ENCODE measurements around the gene PPP1R10. TPM values are rescaled to one million over a fixed set of nuclear protein-coding genes. Genes with fewer than 3 reads are reported as not detected.

Gene PPP1R10
- total RNA-seq, 1 donor from 2014 or later, result 69.1 TPM

- Mint-ChIP-seq H3K4me3 (ENCODE audit: unreplicated experiment) (peak overlapping the region; percentile 88), H3K36me3 (ENCODE audit: low read depth, unreplicated experiment) (peaks cover 34% of the 10 kb centered on the region), H3K27ac (ENCODE audit: unreplicated experiment) (peak overlapping the region; percentile 80), H3K9me3 (ENCODE audit: unreplicated experiment) (no peaks in the 10 kb centered on the region), H3K4me1 (ENCODE audit: low read depth, unreplicated experiment) (peaks cover 8% of the 10 kb centered on the region), H3K27me3 (ENCODE audit: low read depth, unreplicated experiment) (no peaks in the 10 kb centered on the region)
- Histone ChIP-seq H3K79me2 (ENCODE audit: insufficient read depth, low read length) (peaks cover 15% of the 10 kb centered on the region), H3K36me3 (ENCODE audit: insufficient read depth, low read length) (peaks cover 18% of the 10 kb centered on the region), H2AFZ (ENCODE audit: low read depth, low read length) (peak overlapping the region; percentile 91), H3K27ac (ENCODE audit: low read depth, low read length) (peak overlapping the region; percentile 70), H3K4me2 (ENCODE audit: low read length) (peak overlapping the region; percentile 84), H4K20me1 (ENCODE audit: insufficient read depth, low read length) (peaks cover 3% of the 10 kb centered on the region), H3K27me3 (ENCODE audit: insufficient read depth, low read length) (no peaks in the 10 kb centered on the region), H3K9ac (ENCODE audit: low read length) (peak overlapping the region; percentile 88), H3K4me3 (ENCODE audit: insufficient read depth, low read depth, low read length) (peak overlapping the region; percentile 87), H3K4me1 (ENCODE audit: insufficient read depth, low read length) (peaks cover 6% of the 10 kb centered on the region), H3K9me3 (ENCODE audit: insufficient read depth, low read depth, low read length) (no peaks in the 10 kb centered on the region)
- no peak for TF ChIP-seq CTCF (IDR thresholded peaks at IDR 0.05; ENCODE audit: insufficient read depth, low read depth, low read length)
- TF ChIP-seq EZH2 (IDR thresholded peaks at IDR 0.05; ENCODE audit: insufficient read depth, low read length), result no peak
- DNase-seq (ENCODE audit: low read depth), result no peak
- FAIRE-seq, result no peak
These were observed 30.4 kb upstream of the PPP1R10 start for GRCh38 chr6:30647242-30648116.

GRCh38 chr6:30646450-30647241 is 29.6 kb upstream of the PPP1R10 start, which contains the start of gene C6orf136:
C6orf136 (plus strand) TSS chr6:30647133; CDS start chr6:30647232, 99 bp downstream.
- no peaks in the 10 kb centered on the region for H3K27me3 Mint-ChIP-seq (ENCODE audit: low read depth, unreplicated experiment)
- H3K27ac Mint-ChIP-seq (ENCODE audit: unreplicated experiment), result peak within 1 kb of the TSS; percentile 80
- H3K9ac ChIP-seq (ENCODE audit: low read length), result peak within 1 kb of the TSS; percentile 88
- peak within 1 kb of the TSS; percentile 88 for H3K4me3 Mint-ChIP-seq (ENCODE audit: unreplicated experiment)
- peaks cover 8% of the 10 kb centered on the region for H3K4me1 Mint-ChIP-seq (ENCODE audit: low read depth, unreplicated experiment)
- H3K27me3 ChIP-seq (ENCODE audit: insufficient read depth, low read length), result no peaks in the 10 kb centered on the region
- no peaks in the 10 kb centered on the region for H3K9me3 Mint-ChIP-seq (ENCODE audit: unreplicated experiment)
- H3K79me2 ChIP-seq (ENCODE audit: insufficient read depth, low read length), result peaks cover 15% of the 10 kb centered on the region
- peaks cover 33% of the 10 kb centered on the region for H3K36me3 Mint-ChIP-seq (ENCODE audit: low read depth, unreplicated experiment)
- H4K20me1 ChIP-seq (ENCODE audit: insufficient read depth, low read length), result peaks cover 3% of the 10 kb centered on the region
- FAIRE-seq, result no peak
- TF ChIP-seq CTCF (IDR thresholded peaks at IDR 0.05; ENCODE audit: insufficient read depth, low read depth, low read length), result no peak
- no peak for TF ChIP-seq EZH2 (IDR thresholded peaks at IDR 0.05; ENCODE audit: insufficient read depth, low read length)
- DNase-seq (ENCODE audit: low read depth), result peak; percentile 70
- H3K4me3 ChIP-seq (ENCODE audit: insufficient read depth, low read depth, low read length), result peak within 1 kb of the TSS; percentile 87
- H3K36me3 ChIP-seq (ENCODE audit: insufficient read depth, low read length), result peaks cover 11% of the 10 kb centered on the region
- H3K4me2 ChIP-seq (ENCODE audit: low read length), result peak within 1 kb of the TSS; percentile 84
- no peaks in the 10 kb centered on the region for H3K9me3 ChIP-seq (ENCODE audit: insufficient read depth, low read depth, low read length)
- H3K27ac ChIP-seq (ENCODE audit: low read depth, low read length), result peak within 1 kb of the TSS; percentile 70
- peaks cover 6% of the 10 kb centered on the region for H3K4me1 ChIP-seq (ENCODE audit: insufficient read depth, low read length)
- H2AFZ ChIP-seq (ENCODE audit: low read depth, low read length), result peak within 1 kb of the TSS; percentile 91

Data from astrocyte (in vitro differentiated cells and primary cell).